ENCODE data around the gene ALK.

DNA sequence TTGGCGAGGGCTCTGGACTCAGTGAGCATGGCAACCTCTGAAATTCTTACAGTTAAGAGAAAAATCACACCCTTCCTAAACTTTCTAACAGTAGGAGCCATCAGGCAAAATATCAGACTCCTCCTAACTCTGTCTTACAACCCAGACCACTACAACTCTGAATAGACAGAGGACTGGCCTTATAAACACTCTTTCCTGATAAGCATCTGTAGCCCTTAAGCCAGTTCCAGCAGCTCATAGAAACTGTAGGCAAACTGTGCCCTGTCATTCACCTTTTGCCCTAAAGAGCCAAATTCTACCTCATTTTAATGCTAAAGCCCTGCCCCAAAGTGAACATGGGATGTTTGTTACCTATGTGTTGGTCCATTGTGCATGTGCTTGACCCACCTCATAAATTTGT lies 304.8 kb downstream of the ALK start:
- TF ChIP-seq, protein P1, sequence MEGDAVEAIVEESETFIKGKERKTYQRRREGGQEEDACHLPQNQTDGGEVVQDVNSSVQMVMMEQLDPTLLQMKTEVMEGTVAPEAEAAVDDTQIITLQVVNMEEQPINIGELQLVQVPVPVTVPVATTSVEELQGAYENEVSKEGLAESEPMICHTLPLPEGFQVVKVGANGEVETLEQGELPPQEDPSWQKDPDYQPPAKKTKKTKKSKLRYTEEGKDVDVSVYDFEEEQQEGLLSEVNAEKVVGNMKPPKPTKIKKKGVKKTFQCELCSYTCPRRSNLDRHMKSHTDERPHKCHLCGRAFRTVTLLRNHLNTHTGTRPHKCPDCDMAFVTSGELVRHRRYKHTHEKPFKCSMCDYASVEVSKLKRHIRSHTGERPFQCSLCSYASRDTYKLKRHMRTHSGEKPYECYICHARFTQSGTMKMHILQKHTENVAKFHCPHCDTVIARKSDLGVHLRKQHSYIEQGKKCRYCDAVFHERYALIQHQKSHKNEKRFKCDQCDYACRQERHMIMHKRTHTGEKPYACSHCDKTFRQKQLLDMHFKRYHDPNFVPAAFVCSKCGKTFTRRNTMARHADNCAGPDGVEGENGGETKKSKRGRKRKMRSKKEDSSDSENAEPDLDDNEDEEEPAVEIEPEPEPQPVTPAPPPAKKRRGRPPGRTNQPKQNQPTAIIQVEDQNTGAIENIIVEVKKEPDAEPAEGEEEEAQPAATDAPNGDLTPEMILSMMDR (IDR thresholded peaks at IDR 0.05), result no peak
- no peak for TF ChIP-seq EZH2 (IDR thresholded peaks at IDR 0.05; ENCODE audit: borderline replicate concordance, insufficient read depth, low read depth, low read length, poor library complexity, severe bottlenecking)
